Measurements from ENCODE around the gene CTSL.

- no peak for TF ChIP-seq CTCF (IDR thresholded peaks at IDR 0.05; ENCODE audit: low read depth, low read length, missing input control)
- no peak for TF ChIP-seq GABPA (IDR thresholded peaks at IDR 0.05 in 1 of 2, conservative IDR thresholded peaks at IDR 0.05 in 1 of 2)
- TF ChIP-seq, protein P1, sequence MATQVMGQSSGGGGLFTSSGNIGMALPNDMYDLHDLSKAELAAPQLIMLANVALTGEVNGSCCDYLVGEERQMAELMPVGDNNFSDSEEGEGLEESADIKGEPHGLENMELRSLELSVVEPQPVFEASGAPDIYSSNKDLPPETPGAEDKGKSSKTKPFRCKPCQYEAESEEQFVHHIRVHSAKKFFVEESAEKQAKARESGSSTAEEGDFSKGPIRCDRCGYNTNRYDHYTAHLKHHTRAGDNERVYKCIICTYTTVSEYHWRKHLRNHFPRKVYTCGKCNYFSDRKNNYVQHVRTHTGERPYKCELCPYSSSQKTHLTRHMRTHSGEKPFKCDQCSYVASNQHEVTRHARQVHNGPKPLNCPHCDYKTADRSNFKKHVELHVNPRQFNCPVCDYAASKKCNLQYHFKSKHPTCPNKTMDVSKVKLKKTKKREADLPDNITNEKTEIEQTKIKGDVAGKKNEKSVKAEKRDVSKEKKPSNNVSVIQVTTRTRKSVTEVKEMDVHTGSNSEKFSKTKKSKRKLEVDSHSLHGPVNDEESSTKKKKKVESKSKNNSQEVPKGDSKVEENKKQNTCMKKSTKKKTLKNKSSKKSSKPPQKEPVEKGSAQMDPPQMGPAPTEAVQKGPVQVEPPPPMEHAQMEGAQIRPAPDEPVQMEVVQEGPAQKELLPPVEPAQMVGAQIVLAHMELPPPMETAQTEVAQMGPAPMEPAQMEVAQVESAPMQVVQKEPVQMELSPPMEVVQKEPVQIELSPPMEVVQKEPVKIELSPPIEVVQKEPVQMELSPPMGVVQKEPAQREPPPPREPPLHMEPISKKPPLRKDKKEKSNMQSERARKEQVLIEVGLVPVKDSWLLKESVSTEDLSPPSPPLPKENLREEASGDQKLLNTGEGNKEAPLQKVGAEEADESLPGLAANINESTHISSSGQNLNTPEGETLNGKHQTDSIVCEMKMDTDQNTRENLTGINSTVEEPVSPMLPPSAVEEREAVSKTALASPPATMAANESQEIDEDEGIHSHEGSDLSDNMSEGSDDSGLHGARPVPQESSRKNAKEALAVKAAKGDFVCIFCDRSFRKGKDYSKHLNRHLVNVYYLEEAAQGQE (IDR thresholded peaks at IDR 0.05) = no peak
- TF ChIP-seq, protein P2, sequence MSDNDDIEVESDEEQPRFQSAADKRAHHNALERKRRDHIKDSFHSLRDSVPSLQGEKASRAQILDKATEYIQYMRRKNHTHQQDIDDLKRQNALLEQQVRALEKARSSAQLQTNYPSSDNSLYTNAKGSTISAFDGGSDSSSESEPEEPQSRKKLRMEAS (IDR thresholded peaks at IDR 0.05) = no peak
- no peak for TF ChIP-seq EGR1 (IDR thresholded peaks at IDR 0.05; ENCODE audit: low read depth in 2 of 2)
- TF ChIP-seq YY1 (IDR thresholded peaks at IDR 0.05) = no peak
- peak; percentile 83 to 94 for TF ChIP-seq RXRA (IDR thresholded peaks at IDR 0.05)
- TF ChIP-seq HNF4A (conservative IDR thresholded peaks at IDR 0.05) = no peak
- no peak for TF ChIP-seq TAF1 (conservative IDR thresholded peaks at IDR 0.05)
- no peak for TF ChIP-seq SP1 (IDR thresholded peaks at IDR 0.05)
- peak in 1 of 2 donors; percentile 14 for TF ChIP-seq RAD21 (IDR thresholded peaks at IDR 0.05)
- TF ChIP-seq, protein P3, sequence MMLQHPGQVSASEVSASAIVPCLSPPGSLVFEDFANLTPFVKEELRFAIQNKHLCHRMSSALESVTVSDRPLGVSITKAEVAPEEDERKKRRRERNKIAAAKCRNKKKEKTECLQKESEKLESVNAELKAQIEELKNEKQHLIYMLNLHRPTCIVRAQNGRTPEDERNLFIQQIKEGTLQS (IDR thresholded peaks at IDR 0.05) = no peak
- TF ChIP-seq HNF4G (IDR thresholded peaks at IDR 0.05) = no peak
- TF ChIP-seq, protein P4, sequence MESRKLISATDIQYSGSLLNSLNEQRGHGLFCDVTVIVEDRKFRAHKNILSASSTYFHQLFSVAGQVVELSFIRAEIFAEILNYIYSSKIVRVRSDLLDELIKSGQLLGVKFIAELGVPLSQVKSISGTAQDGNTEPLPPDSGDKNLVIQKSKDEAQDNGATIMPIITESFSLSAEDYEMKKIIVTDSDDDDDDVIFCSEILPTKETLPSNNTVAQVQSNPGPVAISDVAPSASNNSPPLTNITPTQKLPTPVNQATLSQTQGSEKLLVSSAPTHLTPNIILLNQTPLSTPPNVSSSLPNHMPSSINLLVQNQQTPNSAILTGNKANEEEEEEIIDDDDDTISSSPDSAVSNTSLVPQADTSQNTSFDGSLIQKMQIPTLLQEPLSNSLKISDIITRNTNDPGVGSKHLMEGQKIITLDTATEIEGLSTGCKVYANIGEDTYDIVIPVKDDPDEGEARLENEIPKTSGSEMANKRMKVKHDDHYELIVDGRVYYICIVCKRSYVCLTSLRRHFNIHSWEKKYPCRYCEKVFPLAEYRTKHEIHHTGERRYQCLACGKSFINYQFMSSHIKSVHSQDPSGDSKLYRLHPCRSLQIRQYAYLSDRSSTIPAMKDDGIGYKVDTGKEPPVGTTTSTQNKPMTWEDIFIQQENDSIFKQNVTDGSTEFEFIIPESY (IDR thresholded peaks at IDR 0.05) = no peak
These were observed 27.7 kb upstream of the CTSL start for GRCh38 chr9:87698069-87698809.

Measured in liver (tissue), 3 donors.